Right cardiac atrium (tissue), 5 donors: ENCODE results near the gene KCNK10. TPM values are rescaled to one million over a fixed set of nuclear protein-coding genes. Genes with fewer than 3 reads are reported as not detected.
A peak's percentile ranks its signal among the peaks of the same experiment; 100 is the strongest.

Experiments
- ATAC-seq, 2 donors: fragments of 200-7000 bp; cut with Tn5 transposase; one replicate each; pipeline versions ENCODE4 v1.8.0 to v1.9.1; 2020; ENCODE audit warnings: moderate library complexity in 2 of 2, mild to moderate bottlenecking in 1 of 2
- DNase-seq, 3 donors: peaks; one replicate each; pipeline ENCODE4 v3.0.0-alpha.2; 2020
- H3K27ac ChIP-seq: one replicate; pipeline ENCODE4 v1.5.1; 2013; ENCODE audit warnings: mild to moderate bottlenecking, low read length, control low read depth, moderate library complexity
- H3K27me3 ChIP-seq: one replicate; pipeline ENCODE4 v1.6.1; 2013; ENCODE audit not compliant: control insufficient read depth, insufficient read depth
- H3K4me1 ChIP-seq: one replicate; pipeline ENCODE4 v1.6.1; 2013; ENCODE audit warnings: low read length; ENCODE audit not compliant: control insufficient read depth, insufficient read depth
- H3K4me3 ChIP-seq: one replicate; pipeline ENCODE4 v1.5.1; 2013; ENCODE audit warnings: low read length, control low read depth
- H3K9me3 ChIP-seq: one replicate; pipeline ENCODE4 v1.6.1; 2013; ENCODE audit warnings: low read length; ENCODE audit not compliant: control insufficient read depth
- WGBS: extraction: QIAGEN DNeasy Blood & Tissue Kit; methylation state at CpG from one replicate; pipeline ENCODE4 v1.1.7; 2013; 5-methylcytosine and 5-hydroxymethylcytosine counted together
- intact Hi-C, 4 donors: fragments of 100-400 bp; cut with DNase I; formaldehyde crosslinking; loops; one replicate each; pipeline versions ENCODE4 v1.11.0 to v1.14.0; 2022 to 2023
- polyA plus RNA-seq: library from polyadenylated mRNA; stranded (reverse); fragments of 200-250 nt; gene quantifications from one replicate; pipeline ENCODE4 v1.2.3, GENCODE V29; 2013
- total RNA-seq, 4 donors: library from RNA; stranded (reverse); fragmentation: NEBNext Ultra II Directional; extraction: Animal tissue kit (Norgen Biotek cat#: 25700); gene quantifications; one replicate each; pipeline ENCODE4 v1.2.1, GENCODE V29; 2021
- donor health status: healthy with polysubstance abuse.
- donor health status: DM: no; HTN: yes; CAD: no.
- donor health status: DM: no; HTN: no; CAD: no.
- donor health status: DM: no; HTN: yes; CAD: no; lungs with severe emphysema.
- donor health status: DM: yes; HTN: yes; CAD: no.

Gene KCNK10
- total and polyA plus RNA-seq, 5 donors = not detected

DNA sequence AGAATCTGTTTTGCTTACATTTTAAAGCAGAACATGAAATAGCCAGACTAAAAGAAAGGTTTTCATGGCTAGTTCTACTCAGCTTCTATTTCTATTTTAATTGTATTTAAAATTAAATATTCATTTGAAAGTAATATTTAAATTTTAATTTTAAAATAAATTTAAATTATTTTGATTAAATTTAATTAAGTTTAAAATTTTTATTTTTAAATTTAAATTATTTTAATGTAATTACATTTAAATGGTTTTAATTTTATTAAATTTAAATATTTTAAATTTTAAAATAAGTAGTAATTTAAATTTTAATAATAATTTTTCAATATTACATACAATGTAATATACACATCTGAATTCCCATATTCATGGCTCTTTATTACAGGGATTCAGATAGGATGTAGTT, 17.3 kb upstream of the KCNK10 start:
- no peak for DNase-seq
- intact Hi-C loops = no loop called here
- no peaks in the 10 kb centered on the region for H3K4me1 ChIP-seq
- H3K4me3 ChIP-seq = no peak overlapping the region
- ATAC-seq = no peak
- H3K27me3 ChIP-seq = no peaks in the 10 kb centered on the region
- no peak overlapping the region for H3K27ac ChIP-seq
- no peaks in the 10 kb centered on the region for H3K9me3 ChIP-seq

- Histone ChIP-seq H3K4me1 (no peaks in the 10 kb centered on the region), H3K27me3 (no peaks in the 10 kb centered on the region), H3K4me3 (no peak overlapping the region), H3K9me3 (no peaks in the 10 kb centered on the region), H3K27ac (no peak overlapping the region)
- ATAC-seq (no peak), DNase-seq (no peak)
- intact Hi-C loops = no loop called here
- 62% methylated on average over 1 of the region's 1 CpG for WGBS
Measured at GRCh38 chr14:88333036-88333435, 10.0 kb upstream of the KCNK10 start.

- intact Hi-C loops = no loop called here
- H3K27me3 ChIP-seq = no peaks in the 10 kb centered on the region
- 59% methylated on average over 1 of the region's 1 CpG for WGBS
- ATAC-seq = no peak
- H3K9me3 ChIP-seq = no peaks in the 10 kb centered on the region
- no peak overlapping the region for H3K27ac ChIP-seq
- DNase-seq = no peak
- no peaks in the 10 kb centered on the region for H3K4me1 ChIP-seq
- no peak overlapping the region for H3K4me3 ChIP-seq
Measured at GRCh38 chr14:88327497-88327896, 4.4 kb upstream of the KCNK10 start.

DNA sequence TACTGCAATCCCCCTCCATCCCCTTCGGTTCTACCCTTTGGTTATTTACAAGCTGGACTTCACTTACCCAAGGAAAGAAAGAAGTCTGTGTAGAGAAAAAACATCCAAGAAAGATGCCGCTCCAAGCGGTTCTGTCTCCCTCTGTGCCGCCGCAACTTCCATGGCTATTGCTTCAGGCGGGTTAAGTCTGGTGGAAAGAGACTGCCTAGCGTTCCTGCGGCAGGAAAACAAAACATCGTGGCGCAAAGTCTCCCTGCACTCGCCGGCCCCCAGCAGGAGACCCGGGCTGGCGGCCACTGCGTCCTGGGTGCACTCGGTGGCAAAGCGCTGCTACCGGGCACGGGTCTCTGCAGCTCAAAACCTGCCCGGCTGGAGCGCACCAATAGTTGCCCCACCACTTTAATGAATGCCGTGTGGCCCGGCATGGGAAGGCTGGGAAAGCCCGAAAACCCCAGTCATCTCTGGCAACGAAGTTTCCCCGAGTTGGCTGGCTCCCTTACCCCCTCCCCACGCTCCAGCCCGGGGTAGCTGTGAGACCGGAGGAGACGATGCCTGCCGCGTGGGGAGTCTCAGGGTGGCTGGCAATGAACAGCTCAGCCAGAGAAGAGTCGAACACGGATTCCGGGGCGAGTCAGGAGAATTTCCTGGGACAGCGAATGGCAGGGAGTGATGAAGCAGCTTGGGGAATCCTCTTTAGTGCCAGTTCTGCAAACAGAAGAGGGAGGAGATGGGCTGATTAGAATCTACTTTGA, 3.5 kb upstream of the KCNK10 start:
- DNase-seq (no peak), ATAC-seq (no peak)
- Histone ChIP-seq H3K27ac (no peak overlapping the region), H3K4me1 (no peaks in the 10 kb centered on the region), H3K4me3 (no peak overlapping the region), H3K9me3 (no peaks in the 10 kb centered on the region), H3K27me3 (no peaks in the 10 kb centered on the region)
- WGBS = 3% methylated on average over 37 of the region's 37 CpGs
- intact Hi-C loops = no loop called here

- H3K27ac ChIP-seq = no peak overlapping the region
- H3K27me3 ChIP-seq = no peaks in the 10 kb centered on the region
- no peak for DNase-seq
- H3K4me3 ChIP-seq = no peak overlapping the region
- WGBS = 11% methylated on average over 5 of the region's 5 CpGs
- no peaks in the 10 kb centered on the region for H3K9me3 ChIP-seq
- ATAC-seq = no peak
- intact Hi-C loops = no loop called here
- no peaks in the 10 kb centered on the region for H3K4me1 ChIP-seq
Measured at GRCh38 chr14:88325883-88326282, 2.8 kb upstream of the KCNK10 start.

- Histone ChIP-seq H3K4me3 (no peak overlapping the region), H3K27me3 (no peaks in the 10 kb centered on the region), H3K27ac (no peak overlapping the region), H3K9me3 (no peaks in the 10 kb centered on the region), H3K4me1 (no peaks in the 10 kb centered on the region)
- 53% methylated on average over 6 of the region's 6 CpGs for WGBS
- no peak for DNase-seq
- no peak for ATAC-seq
- intact Hi-C loops = no loop called here
Measured at GRCh38 chr14:88324930-88325329, 1.9 kb upstream of the KCNK10 start.

DNA sequence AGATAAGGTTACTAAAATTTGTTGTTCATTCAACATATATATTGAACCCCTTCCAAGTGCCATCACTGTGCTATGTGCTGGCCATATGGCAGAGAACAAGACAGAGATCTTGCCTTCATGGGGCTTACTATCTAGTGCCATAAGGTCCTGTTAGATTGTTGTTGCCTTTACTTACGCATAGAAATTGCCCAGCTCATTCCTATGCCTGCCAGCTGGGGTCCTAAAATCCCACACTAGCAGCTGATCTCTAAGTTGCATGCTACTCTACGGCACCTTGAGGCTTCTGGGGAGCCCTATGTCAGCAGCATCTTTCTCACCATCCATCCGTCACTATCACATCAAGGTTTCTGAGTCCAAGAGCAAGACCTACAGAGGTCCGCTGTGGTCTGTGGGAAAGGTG, 1.4 kb upstream of the KCNK10 start:
- H3K27me3 ChIP-seq = no peaks in the 10 kb centered on the region
- no peaks in the 10 kb centered on the region for H3K9me3 ChIP-seq
- ATAC-seq (no peak), DNase-seq (no peak)
- intact Hi-C loops = no loop called here
- no peak overlapping the region for H3K4me3 ChIP-seq
- WGBS = 44% methylated on average over 4 of the region's 4 CpGs
- no peaks in the 10 kb centered on the region for H3K4me1 ChIP-seq
- no peak overlapping the region for H3K27ac ChIP-seq

DNA sequence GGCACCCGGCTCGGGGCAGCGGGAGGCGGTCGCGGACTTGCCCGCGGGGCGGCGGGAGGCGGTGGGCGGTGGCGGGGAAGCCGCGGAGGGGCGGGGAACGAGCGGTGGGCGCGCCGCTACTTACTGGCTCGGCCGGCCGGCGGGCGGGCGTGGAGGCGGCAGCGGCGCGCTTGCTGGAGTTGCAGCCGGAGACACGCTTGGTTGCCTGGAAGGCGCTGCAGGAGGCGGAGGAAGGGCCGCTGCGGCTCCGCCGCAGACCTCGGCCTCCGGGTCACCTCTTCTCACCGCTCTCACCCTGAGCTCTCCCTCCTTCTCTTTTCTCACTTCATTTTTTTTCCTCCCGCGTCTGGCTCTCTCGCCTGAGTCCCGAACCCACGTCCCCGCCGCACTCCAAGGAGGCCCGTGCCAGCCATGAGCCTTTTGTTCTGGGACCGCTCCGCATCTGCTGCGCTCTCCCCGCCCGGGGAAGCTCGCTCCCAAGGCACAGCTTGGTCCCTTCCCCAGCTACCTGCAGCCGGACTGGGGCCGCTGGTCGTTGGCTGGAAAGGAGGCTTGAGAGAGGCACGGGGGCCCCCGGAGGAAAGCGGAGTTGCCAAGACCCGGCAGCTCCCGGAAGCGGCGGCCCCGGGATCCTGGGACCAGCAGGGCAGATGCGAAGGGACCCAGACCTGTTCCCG, 592 bp upstream of the KCNK10 start:
- Histone ChIP-seq H3K27me3 (no peaks in the 10 kb centered on the region), H3K4me3 (peak overlapping the region; percentile 63), H3K4me1 (no peaks in the 10 kb centered on the region), H3K9me3 (no peaks in the 10 kb centered on the region), H3K27ac (no peak overlapping the region)
- intact Hi-C loops = no loop called here
- 1% methylated on average over 69 of the region's 69 CpGs for WGBS
- DNase-seq = peak in 1 of 3 donors; percentile 48
- ATAC-seq = no peak

GRCh38 chr14:88322504-88323085, 474 bp downstream of the KCNK10 start:
- no peaks in the 10 kb centered on the region for H3K9me3 ChIP-seq
- no peaks in the 10 kb centered on the region for H3K4me1 ChIP-seq
- ATAC-seq (no peak), DNase-seq (no peak)
- 2% methylated on average over 26 of the region's 26 CpGs for WGBS
- no peaks in the 10 kb centered on the region for H3K27me3 ChIP-seq
- intact Hi-C loops = no loop called here
- peak overlapping the region; percentile 63 for H3K4me3 ChIP-seq
- H3K27ac ChIP-seq = no peak overlapping the region

- Histone ChIP-seq H3K9me3 (no peaks in the 10 kb centered on the region), H3K27me3 (no peaks in the 10 kb centered on the region), H3K27ac (no peak overlapping the region), H3K4me3 (no peak overlapping the region), H3K4me1 (no peaks in the 10 kb centered on the region)
- intact Hi-C loops = no loop called here
- DNase-seq (no peak), ATAC-seq (no peak)
- 20% methylated on average over 25 of the region's 25 CpGs for WGBS
Measured at GRCh38 chr14:88321692-88322503, 1.2 kb downstream of the KCNK10 start.

DNA sequence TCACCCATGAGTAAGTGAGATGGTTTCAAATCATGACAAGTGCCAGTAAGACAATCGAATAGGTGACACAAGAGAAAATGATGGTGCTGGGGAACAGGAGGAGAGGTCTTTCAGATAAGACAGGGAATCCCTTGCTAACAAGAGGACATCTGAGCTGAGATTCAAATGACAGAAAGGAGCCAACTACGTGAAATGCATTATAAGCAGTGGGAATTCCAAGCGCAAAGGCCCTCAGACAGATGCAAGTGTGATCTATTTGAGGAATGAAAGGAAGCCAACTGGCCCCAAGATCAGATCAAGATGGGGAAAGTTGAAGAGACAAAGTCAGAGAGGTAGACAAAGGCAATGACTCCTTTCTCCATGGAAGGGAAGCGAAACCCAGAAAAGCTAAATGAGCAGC, 4.7 kb downstream of the KCNK10 start:
- Histone ChIP-seq H3K4me3 (no peak overlapping the region), H3K27me3 (no peaks in the 10 kb centered on the region)

More for the DNA sequence above, 4.7 kb downstream of the KCNK10 start:
- intact Hi-C loops = no loop called here
- DNase-seq = no peak
- 78% methylated on average over 4 of the region's 4 CpGs for WGBS
- Histone ChIP-seq H3K27ac (no peak overlapping the region), H3K9me3 (no peaks in the 10 kb centered on the region), H3K4me1 (no peaks in the 10 kb centered on the region)
- ATAC-seq = no peak
